ENCODE data around the gene STX1A.

STX1A gene

DNA sequence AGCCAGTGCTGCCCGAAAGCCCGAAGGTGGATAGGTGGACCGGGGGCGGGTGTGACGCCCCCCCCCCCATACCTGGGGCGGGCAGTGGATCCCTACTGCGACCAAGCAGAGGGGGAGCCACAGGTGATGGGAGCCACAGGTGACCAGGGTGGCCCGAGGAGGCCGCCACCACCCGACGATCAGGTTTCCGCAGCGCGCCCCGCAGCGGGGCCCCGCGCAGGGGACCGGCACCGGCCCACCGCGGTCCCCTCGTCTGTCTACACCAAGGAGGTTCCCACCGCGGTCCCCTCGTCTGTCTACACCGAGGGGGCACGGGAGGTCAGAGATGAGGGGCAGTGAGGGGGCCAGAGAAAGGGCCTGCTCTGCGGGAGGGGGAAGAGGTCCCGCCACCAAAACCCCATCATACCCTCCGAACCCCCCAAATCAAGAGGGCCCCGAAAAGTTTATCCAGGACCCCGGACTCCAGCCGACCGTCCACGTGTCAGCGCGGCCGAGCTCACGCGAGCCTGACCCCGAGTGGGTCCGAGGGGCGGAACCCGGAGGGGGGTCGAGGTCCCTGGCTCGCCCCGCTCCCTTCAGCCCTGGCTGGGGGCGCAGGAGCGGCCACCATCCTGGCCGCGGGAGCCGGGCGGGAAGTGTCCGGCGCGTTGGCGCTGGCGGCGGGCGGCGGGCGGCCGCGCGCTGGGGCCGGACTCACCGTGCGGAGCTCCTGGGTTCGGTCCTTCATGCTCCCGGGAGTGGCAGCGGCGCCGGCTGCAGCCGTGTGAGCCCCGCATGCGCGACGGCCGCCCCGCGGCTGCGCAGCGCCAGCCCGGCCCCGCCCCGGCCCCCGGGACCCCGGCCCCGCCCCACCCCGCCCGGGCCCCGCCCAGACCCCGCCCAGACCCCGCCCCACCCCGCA is at the start of gene STX1A:
Gene STX1A (minus strand): TSS at position 765 of the 901 bp plus-strand sequence. CDS start 38 bp downstream, at position 727.
- TF ChIP-seq TOX (CRISPR knock-in tag; IDR thresholded peaks at IDR 0.05; ENCODE audit: borderline replicate concordance) = no peak
- TF ChIP-seq, protein P1, sequence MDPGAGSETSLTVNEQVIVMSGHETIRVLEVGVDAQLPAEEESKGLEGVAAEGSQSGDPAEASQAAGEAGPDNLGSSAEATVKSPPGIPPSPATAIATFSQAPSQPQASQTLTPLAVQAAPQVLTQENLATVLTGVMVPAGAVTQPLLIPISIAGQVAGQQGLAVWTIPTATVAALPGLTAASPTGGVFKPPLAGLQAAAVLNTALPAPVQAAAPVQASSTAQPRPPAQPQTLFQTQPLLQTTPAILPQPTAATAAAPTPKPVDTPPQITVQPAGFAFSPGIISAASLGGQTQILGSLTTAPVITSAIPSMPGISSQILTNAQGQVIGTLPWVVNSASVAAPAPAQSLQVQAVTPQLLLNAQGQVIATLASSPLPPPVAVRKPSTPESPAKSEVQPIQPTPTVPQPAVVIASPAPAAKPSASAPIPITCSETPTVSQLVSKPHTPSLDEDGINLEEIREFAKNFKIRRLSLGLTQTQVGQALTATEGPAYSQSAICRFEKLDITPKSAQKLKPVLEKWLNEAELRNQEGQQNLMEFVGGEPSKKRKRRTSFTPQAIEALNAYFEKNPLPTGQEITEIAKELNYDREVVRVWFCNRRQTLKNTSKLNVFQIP (CRISPR knock-in tag; IDR thresholded peaks at IDR 0.05; ENCODE audit: borderline replicate concordance, low read depth) = no peak
- TF ChIP-seq ISL1 (CRISPR knock-in tag; IDR thresholded peaks at IDR 0.05) = no peak
- TF ChIP-seq ESRRG (CRISPR knock-in tag; IDR thresholded peaks at IDR 0.05) = no peak
- no peak for TF ChIP-seq BACH2 (CRISPR knock-in tag; IDR thresholded peaks at IDR 0.05; ENCODE audit: borderline replicate concordance)
- TF ChIP-seq ZNF8 (CRISPR knock-in tag; IDR thresholded peaks at IDR 0.05) = no peak
- TF ChIP-seq TCF4 (CRISPR knock-in tag; IDR thresholded peaks at IDR 0.05; ENCODE audit: borderline replicate concordance) = no peak
- TF ChIP-seq, protein P2, sequence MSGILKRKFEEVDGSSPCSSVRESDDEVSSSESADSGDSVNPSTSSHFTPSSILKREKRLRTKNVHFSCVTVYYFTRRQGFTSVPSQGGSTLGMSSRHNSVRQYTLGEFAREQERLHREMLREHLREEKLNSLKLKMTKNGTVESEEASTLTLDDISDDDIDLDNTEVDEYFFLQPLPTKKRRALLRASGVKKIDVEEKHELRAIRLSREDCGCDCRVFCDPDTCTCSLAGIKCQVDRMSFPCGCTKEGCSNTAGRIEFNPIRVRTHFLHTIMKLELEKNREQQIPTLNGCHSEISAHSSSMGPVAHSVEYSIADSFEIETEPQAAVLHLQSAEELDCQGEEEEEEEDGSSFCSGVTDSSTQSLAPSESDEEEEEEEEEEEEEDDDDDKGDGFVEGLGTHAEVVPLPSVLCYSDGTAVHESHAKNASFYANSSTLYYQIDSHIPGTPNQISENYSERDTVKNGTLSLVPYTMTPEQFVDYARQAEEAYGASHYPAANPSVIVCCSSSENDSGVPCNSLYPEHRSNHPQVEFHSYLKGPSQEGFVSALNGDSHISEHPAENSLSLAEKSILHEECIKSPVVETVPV (CRISPR knock-in tag; IDR thresholded peaks at IDR 0.05) = no peak
- no peak for TF ChIP-seq ZFP3 (CRISPR knock-in tag; IDR thresholded peaks at IDR 0.05)
- TF ChIP-seq, protein P3, sequence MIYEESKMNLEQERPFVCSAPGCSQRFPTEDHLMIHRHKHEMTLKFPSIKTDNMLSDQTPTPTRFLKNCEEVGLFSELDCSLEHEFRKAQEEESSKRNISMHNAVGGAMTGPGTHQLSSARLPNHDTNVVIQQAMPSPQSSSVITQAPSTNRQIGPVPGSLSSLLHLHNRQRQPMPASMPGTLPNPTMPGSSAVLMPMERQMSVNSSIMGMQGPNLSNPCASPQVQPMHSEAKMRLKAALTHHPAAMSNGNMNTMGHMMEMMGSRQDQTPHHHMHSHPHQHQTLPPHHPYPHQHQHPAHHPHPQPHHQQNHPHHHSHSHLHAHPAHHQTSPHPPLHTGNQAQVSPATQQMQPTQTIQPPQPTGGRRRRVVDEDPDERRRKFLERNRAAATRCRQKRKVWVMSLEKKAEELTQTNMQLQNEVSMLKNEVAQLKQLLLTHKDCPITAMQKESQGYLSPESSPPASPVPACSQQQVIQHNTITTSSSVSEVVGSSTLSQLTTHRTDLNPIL (CRISPR knock-in tag; IDR thresholded peaks at IDR 0.05; ENCODE audit: low read depth) = no peak
- TF ChIP-seq ZNF70 (CRISPR knock-in tag; IDR thresholded peaks at IDR 0.05) = no peak
- no peak for TF ChIP-seq ARNTL (CRISPR knock-in tag; IDR thresholded peaks at IDR 0.05; ENCODE audit: borderline replicate concordance, low read depth)
- TF ChIP-seq ZC3H10 (CRISPR knock-in tag; IDR thresholded peaks at IDR 0.05) = no peak
- TF ChIP-seq SNAI2 (CRISPR knock-in tag; IDR thresholded peaks at IDR 0.05) = no peak
- TF ChIP-seq, protein P4, sequence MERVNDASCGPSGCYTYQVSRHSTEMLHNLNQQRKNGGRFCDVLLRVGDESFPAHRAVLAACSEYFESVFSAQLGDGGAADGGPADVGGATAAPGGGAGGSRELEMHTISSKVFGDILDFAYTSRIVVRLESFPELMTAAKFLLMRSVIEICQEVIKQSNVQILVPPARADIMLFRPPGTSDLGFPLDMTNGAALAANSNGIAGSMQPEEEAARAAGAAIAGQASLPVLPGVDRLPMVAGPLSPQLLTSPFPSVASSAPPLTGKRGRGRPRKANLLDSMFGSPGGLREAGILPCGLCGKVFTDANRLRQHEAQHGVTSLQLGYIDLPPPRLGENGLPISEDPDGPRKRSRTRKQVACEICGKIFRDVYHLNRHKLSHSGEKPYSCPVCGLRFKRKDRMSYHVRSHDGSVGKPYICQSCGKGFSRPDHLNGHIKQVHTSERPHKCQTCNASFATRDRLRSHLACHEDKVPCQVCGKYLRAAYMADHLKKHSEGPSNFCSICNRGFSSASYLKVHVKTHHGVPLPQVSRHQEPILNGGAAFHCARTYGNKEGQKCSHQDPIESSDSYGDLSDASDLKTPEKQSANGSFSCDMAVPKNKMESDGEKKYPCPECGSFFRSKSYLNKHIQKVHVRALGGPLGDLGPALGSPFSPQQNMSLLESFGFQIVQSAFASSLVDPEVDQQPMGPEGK (CRISPR knock-in tag; IDR thresholded peaks at IDR 0.05; ENCODE audit: borderline replicate concordance) = no peak
- no peak for TF ChIP-seq CSDC2 (CRISPR knock-in tag; IDR thresholded peaks at IDR 0.05)
- TF ChIP-seq GLIS3 (CRISPR knock-in tag; IDR thresholded peaks at IDR 0.05) = no peak
- no peak for TF ChIP-seq OSR1 (CRISPR knock-in tag; IDR thresholded peaks at IDR 0.05)
- no peak for TF ChIP-seq ZNF565 (CRISPR knock-in tag; conservative IDR thresholded peaks at IDR 0.05; ENCODE audit: low read depth)
- no peak for TF ChIP-seq RARB (CRISPR knock-in tag; IDR thresholded peaks at IDR 0.05)
- peak; percentile 49 for ATAC-seq

DNA sequence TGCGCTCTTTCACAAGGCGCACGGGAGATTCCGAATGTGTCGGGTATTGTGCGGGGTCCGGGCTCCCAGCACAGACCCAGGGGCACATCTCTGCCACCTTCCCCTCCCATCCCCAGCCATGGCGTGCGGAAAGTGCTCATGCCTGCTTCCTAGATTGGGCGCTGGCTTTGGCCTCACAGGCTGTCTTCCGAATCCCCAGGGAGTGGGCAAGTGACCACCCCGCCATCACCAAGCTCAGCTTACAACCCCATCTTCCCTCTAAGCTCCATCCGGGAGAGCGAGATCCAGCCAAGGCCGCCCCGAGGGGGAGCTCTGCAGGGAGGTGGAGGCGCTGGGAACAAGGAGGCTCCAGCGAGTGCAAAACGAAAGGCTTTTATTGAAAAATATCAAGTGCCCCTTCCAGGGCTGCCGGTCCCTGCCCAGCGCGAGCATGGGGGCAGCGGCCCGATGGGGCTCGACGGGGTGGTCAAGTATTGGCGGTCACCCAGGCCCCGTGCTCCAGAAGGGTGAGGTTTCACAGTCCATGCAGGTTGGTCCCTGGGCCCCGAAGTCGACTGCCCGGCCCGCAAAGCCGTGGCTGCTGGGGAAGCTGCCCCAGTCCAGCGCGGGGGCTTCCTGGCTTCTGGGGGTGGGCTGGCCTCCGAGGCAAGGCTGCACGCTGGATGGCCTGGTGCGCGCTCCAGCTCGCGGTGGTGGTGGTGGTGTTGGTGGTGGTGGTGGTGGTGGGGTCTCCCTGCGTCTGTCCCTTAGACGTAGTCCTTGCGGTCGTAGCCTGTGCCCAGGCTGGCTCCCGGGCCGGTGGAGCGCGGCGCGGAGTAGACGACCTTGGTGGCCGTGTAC is 49.4 kb upstream of the STX1A start:
- no peak for ATAC-seq
- no peak for TF ChIP-seq ZC3H10 (CRISPR knock-in tag; IDR thresholded peaks at IDR 0.05)
- TF ChIP-seq, protein P3 (CRISPR knock-in tag; IDR thresholded peaks at IDR 0.05; ENCODE audit: low read depth) = no peak
- TF ChIP-seq TOX (CRISPR knock-in tag; IDR thresholded peaks at IDR 0.05; ENCODE audit: borderline replicate concordance) = no peak
- TF ChIP-seq ZNF565 (CRISPR knock-in tag; conservative IDR thresholded peaks at IDR 0.05; ENCODE audit: low read depth) = no peak
- no peak for TF ChIP-seq TCF4 (CRISPR knock-in tag; IDR thresholded peaks at IDR 0.05; ENCODE audit: borderline replicate concordance)
- TF ChIP-seq ZFP30 (CRISPR knock-in tag; IDR thresholded peaks at IDR 0.05) = no peak
- TF ChIP-seq CSDC2 (CRISPR knock-in tag; IDR thresholded peaks at IDR 0.05) = no peak
- TF ChIP-seq BACH2 (CRISPR knock-in tag; IDR thresholded peaks at IDR 0.05; ENCODE audit: borderline replicate concordance) = no peak
- TF ChIP-seq RARB (CRISPR knock-in tag; IDR thresholded peaks at IDR 0.05) = no peak
- TF ChIP-seq, protein P5, sequence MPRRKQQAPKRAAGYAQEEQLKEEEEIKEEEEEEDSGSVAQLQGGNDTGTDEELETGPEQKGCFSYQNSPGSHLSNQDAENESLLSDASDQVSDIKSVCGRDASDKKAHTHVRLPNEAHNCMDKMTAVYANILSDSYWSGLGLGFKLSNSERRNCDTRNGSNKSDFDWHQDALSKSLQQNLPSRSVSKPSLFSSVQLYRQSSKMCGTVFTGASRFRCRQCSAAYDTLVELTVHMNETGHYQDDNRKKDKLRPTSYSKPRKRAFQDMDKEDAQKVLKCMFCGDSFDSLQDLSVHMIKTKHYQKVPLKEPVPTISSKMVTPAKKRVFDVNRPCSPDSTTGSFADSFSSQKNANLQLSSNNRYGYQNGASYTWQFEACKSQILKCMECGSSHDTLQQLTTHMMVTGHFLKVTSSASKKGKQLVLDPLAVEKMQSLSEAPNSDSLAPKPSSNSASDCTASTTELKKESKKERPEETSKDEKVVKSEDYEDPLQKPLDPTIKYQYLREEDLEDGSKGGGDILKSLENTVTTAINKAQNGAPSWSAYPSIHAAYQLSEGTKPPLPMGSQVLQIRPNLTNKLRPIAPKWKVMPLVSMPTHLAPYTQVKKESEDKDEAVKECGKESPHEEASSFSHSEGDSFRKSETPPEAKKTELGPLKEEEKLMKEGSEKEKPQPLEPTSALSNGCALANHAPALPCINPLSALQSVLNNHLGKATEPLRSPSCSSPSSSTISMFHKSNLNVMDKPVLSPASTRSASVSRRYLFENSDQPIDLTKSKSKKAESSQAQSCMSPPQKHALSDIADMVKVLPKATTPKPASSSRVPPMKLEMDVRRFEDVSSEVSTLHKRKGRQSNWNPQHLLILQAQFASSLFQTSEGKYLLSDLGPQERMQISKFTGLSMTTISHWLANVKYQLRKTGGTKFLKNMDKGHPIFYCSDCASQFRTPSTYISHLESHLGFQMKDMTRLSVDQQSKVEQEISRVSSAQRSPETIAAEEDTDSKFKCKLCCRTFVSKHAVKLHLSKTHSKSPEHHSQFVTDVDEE (CRISPR knock-in tag; IDR thresholded peaks at IDR 0.05) = no peak
- no peak for TF ChIP-seq ESRRG (CRISPR knock-in tag; IDR thresholded peaks at IDR 0.05)
- no peak for TF ChIP-seq ZNF8 (CRISPR knock-in tag; IDR thresholded peaks at IDR 0.05)
- no peak for TF ChIP-seq ARNTL (CRISPR knock-in tag; IDR thresholded peaks at IDR 0.05; ENCODE audit: borderline replicate concordance, low read depth)
- TF ChIP-seq, protein P4 (CRISPR knock-in tag; IDR thresholded peaks at IDR 0.05; ENCODE audit: borderline replicate concordance) = no peak

Data from SK-N-SH treated with all-trans-retinoic acid at 6 μM for 48 hours (cell line).